GM21576 (cell line): Measurements from ENCODE around the gene SLCO3A1.
"Not testable (repeated sequence)": the region's sequence is repeated elsewhere in the genome, so short reads cannot be mapped to it uniquely, and the experiment has no call there.

Experiments used
- ATAC-seq: cut with Tn5 transposase; IDR thresholded peaks from one replicate; pipeline ENCODE4 v1.9.1; 2021; ENCODE audit warnings: mild to moderate bottlenecking, moderate library complexity; ENCODE audit not compliant: unreplicated experiment

SLCO3A1 gene

DNA sequence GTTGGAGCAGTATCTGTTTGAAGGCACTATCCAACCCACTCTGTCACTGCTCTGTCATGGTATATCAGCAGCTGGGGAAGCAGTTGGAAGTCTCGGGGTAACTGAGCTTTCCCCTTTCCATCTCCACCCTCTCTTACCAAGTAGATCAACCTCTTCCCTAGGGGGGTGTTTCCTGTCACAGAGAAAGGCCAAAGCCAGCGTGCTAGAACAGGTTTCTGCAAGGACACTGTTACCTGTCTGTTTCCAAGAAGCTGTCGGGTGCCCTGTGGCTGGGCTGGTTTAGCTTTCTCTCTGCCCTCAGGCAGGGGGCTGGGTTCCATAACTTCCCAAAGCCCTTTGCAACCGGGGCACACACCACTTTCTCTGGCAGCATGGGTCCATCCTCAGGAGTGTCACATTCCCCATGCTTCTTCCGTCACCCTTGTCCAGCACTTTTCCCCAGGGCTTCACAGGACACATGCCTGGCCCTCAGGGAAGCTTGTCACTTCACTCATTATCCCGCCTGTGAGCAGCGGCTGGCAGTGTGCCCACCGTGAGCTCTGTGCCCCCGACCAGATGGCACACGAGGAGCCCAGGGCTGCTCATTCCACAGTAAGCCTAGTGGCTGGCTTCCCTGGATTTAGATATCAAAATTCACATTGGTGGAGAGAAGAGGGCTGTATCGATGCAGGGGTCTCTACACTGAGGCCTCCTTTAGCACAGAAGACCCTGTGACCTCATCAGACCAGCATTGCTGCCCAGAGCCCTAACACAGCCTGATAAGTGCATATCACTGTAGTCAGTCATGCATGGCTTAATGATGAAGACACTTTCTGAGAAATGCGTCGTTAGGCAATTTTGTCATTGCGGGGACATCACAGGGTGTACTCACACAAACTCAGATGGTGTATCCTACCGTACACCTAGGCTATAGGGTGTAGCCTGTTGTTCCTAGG, 205.8 kb downstream of the SLCO3A1 start:
- no peak for ATAC-seq

DNA sequence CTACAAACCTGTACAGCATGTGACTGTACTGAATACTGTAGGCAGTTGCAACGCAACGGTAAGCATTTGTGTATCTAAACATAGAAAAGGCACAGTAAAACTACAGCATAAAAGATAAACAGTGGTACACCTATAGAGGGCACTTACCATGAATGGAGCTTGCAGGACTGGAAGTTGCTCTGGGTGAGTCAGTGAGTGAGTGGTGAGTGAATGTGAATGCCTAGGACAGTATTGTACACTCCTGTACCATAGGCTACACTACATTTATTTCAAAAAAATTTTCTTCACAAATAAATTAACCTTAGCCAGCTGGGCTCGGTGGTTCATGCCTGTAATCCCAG, 206.4 kb downstream of the SLCO3A1 start:
- not testable (repeated sequence) for ATAC-seq

DNA sequence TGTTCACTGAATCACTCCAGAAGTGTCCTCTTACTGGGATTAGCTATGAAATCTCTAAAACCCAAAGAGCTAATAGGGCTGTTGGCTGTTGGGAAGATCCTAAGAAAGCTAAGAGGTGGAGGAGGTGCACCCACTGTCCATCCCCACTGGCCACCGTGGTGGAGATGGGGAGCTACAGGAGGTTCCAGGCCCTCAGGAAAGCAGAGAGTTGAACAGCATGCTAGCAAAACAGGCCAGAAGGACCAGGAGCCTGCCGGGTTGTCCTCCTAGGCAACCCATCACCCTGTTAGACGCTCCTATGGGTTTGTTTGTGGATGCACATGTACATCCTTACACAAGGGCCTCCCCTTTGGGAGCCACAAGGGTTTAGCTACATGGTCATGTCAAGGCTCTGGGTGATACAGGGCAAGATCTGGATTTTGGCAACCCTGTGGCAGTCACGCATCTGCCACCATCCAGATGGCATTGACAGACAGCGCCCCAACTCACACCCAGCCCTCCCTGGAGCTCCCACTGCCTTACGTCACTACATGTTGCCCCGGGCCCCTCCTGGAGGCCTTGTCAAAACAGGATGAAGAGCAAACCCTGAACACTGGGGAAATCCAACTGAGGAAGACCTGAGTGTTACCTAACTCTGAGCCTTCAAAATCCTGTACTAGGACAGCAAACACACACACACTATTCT, 208.1 kb downstream of the SLCO3A1 start:
- ATAC-seq: no peak

DNA sequence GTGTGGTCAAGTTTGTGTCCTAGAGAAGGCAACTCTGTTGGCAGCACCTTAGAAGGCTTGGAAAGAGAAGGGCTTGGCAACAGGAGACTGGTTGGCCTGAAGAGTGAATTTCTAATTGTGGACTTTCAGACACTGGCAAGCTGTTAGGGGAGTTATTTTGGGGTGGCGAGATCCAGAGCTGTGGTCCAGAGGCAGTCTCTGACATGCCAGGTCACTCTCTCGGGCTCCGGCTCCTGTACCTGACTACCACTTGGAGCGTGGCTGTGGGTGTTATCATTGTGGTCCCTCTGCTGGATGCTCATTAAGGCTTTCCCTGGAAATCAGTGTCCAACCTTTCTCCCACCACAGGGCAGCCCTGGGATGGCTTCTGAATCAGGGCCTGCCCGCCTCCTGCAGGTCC, 209.0 kb downstream of the SLCO3A1 start:
- no peak for ATAC-seq

DNA sequence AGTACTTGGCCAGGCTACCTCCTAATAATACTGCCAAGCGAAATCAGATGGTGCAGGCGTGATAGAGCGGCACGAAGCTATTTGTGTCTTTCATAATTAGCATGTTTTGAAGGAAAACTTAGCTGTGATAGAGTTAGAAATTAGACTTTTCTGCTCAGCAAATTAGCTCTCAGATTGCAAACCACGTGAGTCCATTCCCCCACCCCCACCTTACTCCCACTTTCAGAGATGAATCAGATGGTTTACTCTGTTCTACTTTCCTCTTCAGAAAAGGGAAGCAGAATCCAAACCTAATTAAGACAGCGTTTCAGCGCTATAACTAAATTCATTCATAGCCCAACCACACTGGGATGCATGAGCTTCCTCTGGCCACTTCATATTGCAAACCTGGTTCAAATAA, 214.6 kb downstream of the SLCO3A1 start:
- ATAC-seq: no peak

DNA sequence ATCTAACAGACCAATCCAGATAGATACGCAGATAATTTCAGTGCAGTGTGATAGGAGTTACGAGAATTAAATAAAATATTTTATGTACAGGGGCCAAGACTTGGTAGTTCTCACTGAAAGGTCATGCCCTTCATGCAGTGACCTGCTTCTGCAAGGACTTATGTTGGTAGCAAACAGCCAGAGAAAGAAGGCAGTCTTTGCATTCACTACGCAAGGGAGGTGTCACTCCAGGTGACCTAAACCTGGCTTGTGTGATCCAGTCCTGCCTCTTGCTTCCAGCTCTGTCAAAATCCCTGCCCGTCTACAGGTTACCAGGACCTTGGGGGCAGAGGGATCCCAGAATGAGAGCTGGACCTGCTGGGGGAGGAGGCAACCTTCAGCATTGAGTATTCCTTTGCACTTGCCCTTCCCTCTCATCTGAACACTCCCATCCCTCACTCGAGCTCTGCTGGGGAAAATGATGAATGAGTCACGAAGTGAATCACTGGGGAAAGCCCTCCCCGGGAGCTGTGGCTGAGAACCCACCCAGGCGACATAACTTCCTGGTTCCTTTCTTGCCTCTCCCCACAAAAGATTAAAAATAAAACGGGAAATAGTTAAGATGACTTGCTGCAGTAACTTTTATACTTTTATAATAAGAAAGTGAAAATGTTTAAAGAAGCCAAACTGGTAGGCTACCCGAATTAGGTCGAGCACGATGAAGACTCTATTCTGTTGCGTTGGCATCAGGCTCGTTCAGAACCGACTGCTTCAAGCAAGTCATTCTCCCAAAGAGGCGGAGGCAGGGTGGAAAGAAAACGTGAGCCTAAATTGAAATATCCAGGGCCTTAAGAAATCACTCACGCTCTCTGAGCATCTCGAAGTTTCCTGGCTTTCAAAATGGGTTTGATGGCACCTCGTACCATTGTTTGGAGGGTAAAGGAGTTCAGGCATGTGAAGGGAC, 216.1 kb downstream of the SLCO3A1 start:
- no peak for ATAC-seq

DNA sequence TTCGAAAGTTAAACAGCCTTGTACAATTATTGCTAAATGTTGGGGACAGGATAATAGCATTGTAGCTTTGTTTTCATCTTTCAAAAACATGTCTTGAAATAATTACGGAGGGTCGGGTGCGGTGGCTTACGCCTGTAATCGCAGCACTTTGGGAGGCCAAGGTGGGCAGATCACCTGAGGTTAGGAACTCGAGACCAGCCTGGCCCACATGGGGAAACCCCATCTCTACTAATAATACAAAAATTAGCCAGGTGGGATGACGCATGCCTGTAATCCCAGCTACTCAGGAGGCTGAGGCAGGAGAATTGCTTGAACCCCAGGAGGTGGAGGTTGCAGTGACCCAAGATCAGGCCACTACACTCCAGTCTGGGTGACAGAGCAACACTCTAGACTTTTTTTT, 216.7 kb downstream of the SLCO3A1 start:
- ATAC-seq: not testable (repeated sequence)

DNA sequence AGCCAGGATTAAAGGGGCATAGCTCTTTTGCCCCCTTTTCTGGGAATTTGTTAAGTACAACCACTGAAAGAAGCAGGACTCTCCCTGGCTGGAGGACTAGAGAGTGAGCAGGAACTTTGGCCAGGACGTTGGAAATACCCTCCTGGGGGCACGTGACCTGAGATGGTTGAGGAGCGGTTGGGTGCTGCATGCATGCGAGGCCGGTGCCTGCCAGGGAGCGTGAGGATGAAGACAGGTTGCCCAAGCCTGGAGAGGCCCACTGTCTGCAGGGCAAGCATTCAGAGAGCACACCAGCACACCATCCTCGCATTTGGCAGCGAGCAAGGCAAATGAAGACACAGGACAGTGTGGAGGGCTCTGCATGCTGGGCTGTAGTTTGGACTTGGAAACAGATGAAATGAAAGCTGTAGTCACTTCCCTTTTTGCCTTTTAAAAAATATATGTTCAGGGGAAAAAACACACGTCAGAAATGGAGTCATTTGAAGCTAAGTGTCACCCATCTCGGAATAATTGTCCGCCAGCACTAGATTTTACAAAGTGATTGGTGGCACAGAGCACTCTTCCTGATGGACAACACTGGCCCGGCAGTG, 217.6 kb downstream of the SLCO3A1 start:
- no peak for ATAC-seq

DNA sequence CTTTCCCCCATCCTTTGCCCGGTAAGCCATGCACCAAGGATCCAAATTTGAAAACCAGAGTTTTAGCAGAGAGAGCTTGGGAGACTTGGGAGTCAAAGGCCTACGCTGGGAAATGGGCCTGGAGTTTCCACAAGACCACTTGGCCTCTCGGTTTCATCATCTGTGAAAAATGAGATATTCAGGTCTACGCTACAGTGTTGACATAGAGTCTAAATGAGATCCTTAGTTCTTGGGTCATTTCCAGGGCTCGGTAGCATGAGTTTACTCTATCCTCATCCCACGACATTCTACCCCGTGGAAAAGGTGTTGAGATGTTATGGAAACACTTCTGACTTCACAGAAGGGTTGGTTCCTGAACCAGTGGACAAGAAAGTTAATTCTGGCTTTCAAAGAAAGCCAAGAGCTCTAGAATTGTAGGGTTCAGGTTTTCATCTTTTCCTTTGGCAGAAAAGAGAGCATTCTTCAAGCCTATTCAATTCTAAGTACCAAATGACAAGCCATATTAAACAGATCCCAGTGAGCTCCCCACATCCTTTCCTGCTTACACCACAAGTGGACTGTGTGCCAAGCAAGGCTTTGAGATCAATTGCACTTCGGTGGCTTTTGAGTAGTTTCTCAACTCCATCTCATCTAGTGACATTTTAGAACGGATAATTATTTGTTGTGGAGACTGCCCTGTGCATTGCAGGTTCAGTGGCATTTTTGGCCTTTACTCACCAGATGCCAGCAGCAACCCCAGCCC, 219.7 kb downstream of the SLCO3A1 start:
- ATAC-seq: no peak

DNA sequence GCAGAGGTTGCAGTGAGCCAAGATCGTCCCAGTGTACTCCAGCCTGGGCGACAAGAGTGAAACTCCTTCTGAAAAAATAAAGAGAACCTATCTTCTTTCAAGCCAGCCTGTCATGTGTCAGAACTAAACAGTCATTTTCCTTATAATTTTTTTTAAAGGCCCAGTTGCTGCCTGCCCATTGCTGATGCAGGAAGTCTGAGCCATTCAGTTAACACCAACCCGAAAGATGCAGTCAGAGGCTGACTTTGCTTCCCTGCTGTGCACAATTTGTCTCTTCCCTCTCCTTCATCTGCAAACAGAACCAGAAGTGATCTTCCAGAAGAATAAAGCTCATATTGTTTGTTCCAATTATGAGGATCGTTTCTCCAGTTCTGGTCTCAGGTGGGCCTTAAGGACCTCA, 220.6 kb downstream of the SLCO3A1 start:
- no peak for ATAC-seq

DNA sequence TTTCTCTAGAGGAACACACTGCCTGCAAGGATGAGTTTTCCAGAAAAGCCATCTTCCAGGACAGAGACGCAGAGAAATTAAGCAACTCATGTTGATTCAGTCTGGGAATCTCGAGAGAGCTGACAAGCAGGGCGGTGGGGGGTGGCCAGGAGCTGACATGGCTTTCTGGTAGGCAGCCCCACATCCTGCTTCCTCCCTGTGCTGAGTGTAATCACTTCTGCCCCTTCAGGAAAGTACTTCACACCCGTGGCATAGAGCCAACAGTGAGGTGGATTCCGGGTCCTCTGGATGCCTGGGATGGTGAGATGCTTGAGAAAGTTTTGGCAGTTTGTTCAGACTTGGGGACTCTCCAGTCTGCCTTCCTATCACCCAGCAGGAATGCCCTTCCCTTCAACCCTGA, 221.1 kb downstream of the SLCO3A1 start:
- ATAC-seq: no peak

DNA sequence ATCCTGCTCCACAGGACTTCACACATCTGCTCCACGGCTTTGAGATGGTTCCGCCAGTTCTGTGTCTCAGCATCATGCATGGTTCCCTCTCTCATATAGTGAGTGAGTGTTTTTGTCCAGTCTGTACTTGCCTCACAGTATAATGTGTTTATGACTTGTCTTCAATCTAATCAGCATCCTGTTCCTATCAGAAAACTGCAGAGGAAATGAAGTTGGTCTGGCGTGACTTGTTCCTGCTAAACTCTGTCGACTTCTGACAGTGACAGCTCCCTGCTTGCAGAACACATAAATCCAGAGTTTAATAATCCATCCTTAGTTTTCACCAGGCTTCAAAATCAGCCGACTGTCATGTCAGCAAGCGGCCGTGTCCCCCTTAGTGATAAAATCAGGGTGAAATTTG, 222.3 kb downstream of the SLCO3A1 start:
- no peak for ATAC-seq

DNA sequence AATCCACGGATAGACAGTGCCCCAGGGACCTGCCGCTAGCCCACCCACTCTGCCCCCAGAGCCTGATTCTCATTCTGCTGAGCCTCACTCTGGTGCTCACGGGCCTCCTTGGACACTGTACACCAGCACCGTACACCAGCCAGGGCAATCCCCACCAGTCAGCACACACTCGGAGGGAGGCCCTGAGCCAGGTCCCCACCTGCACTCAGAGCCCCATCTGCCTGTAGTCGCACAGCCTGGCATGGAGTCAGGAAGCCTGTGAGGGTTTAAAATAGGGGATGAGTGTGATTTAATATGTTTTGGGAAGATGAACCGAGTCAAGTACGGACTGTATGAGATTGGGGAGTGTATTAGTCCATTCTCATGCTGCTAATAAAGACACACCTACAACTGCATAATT, 223.0 kb downstream of the SLCO3A1 start:
- no peak for ATAC-seq

DNA sequence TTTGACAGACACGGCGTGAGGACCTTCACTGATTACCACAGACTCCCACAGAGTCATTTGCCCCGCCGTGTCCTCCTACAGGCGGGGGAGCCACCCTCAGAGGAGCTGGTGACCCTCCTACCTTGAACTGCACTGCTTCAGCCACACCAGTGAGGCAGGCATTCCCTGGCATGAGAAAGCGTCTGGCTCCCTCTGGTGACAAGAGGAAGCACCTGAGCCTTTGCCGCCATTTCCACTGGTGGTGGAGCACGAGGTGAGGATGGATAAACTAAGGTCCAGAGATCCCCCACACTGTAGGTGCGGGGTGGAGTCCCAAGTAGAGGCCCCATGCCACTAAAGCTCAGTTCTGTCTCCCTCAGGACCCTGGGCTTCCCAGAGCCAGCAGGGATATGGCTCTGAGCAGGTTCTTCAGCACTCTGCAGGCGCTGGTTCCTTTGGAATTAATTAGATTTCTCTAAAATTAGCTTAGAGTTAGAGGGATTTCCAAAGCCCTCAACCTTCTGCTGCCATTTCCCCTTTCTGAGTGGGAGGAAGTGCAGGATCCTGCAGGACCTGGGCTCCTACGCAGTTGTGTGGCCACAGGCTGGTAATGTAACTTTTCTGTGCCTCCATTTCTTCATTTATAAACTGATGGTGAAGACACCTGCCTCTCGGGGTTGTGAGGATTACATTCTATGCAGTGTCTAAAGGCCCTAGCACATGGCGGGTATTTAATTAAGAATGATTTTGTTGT, 224.0 kb downstream of the SLCO3A1 start:
- peak; percentile 78 for ATAC-seq

DNA sequence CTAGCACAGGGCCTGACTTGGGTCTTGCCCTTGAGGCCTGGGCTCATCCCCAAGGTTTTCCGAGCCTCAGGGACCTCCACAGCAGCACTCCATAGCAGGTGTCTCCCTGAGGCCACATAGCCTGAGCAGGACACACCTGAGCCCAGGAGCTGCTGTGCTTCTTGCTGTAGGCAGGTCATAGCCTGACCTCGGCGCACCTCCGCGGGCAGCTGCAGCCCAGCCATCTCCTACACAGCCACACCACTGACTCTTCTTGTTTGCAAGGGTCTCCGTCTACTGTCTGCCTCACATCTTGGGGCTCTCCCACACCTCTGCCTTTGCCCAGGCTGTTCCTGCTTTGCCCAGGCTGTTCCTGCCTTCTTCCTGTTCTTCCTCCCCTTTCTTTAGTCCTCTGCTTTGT, 224.8 kb downstream of the SLCO3A1 start:
- ATAC-seq: no peak

DNA sequence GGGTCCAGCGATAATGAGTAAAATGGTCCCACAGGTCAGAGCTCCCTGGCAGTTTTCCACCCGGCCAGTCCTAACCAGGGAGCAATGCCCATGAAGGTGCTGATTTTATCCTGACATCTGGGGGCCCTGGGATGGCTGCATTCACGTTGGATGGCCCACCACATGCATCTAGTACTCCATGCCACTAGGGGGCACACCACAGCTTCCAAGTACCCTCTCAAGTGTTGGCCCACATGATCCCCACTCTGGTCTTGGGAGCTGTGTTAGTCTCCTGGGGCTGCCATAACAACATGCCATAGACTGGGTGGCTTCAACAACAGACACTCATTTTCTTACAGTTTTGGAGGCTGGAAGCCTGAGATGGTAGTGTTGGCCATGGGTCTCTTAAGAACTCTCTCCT, 225.5 kb downstream of the SLCO3A1 start:
- ATAC-seq: no peak

DNA sequence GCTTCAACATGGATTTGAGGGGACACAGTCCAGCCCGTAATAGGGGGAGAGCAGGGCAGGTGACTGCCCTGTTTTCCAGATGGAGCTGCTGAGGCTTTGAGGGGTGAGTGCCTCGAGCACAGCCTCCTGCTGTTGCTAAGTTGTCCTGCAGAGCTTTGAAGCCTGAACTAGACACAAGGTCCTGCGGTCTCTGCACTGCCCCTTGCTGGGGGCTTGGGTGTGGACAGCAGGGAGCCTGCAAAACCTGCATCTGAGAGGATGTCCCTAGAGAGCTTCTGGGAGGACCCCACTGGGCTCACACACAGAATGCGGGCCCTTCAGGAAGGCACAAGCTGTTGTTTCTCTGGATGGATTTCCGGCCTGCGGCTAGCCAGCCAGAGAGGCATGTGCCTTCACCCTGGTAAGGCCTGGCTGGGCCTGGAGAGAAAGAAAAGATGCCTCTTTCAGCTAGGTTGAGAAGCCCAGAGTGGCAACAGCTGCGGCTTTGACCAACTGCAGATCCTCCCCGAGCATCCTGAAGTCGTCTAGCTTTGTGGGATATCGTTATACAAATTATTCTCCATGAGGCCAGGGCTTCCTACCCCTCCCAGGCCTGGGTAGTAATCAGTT, 226.2 kb downstream of the SLCO3A1 start:
- no peak for ATAC-seq

DNA sequence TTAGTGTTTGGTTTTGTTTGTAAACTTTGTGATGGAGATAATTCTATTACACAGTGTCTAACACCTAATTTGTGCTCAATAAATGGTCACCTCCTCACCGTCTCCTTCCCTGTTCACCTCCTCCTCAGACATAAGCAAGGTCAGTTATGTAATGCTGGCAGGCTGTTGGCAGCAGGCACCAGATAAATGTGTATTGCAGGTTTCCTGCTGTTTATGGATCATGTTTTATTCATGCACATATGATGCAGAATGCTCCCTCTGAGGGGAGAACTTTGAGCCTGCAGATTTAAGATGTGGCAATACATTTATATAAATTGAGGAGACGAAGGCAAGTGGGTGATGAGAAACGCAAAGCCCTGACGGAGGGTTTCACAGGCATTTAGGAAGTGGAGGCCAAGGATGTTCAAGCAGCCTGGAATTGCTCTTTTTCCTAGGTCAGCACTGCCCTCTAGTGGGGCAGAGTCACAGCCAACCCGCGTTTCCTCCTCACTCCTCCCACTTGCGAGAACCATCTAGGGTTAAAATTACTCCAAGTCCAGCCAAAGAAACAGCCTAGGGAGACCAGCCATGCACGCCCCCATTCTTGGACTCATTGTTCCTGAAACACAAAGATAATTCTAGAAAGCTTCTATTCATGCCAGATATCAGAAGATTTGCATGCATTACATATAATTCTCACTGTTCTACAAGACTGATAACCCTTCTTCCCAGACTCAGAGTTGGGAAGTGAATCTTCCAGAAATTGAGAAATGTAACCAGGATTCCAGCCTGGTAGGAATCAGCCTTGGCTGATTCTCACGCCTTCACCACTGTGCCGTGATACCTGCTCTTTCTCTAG, 228.7 kb downstream of the SLCO3A1 start:
- no peak for ATAC-seq
